K562 (cell line): ENCODE data around the gene RESF1.

Experiments used
- BRF2 ChIP-seq: IDR thresholded peaks from 3 replicates; pipeline ENCODE4 v1.6.1; 2011; ENCODE audit warnings: borderline replicate concordance, mild to moderate bottlenecking; ENCODE audit not compliant: insufficient read length, insufficient read depth
- CTCF ChIP-seq, 3 experiments: IDR thresholded peaks in 2 of 3; conservative IDR thresholded peaks in 1 of 3; 2 replicates each; pipeline ENCODE4 v1.5.1; 2011 to 2012; ENCODE audit warnings: low read length in 3 of 3, mild to moderate bottlenecking in 3 of 3, control low read depth in 2 of 3, improper control_type of control experiment in 1 of 3, inconsistent platforms in 1 of 3, low read depth in 1 of 3, mixed read lengths in 1 of 3, moderate library complexity in 1 of 3; ENCODE audit not compliant: insufficient read depth in 2 of 3
- FOSL1 ChIP-seq: fragments of 200-800 bp; sonication (Bioruptor generic); conservative IDR thresholded peaks from 2 replicates; pipeline ENCODE4 v1.6.1; 2016; ENCODE audit warnings: missing genetic modification characterization, missing compliant biosample characterization
- GTF2F1 ChIP-seq: IDR thresholded peaks from 2 replicates; pipeline ENCODE4 v1.6.1; 2011; ENCODE audit warnings: low read depth, low read length, improper control_type of control experiment
- NFRKB ChIP-seq: fragments of 450-650 bp; IDR thresholded peaks from 2 replicates; pipeline ENCODE4 v1.6.1; 2016; ENCODE audit warnings: low read depth
- PHF20 ChIP-seq: fragments of 450-650 bp; IDR thresholded peaks from 2 replicates; pipeline ENCODE4 v1.6.1; 2018; ENCODE audit not compliant: partially characterized antibody
- RBM39 ChIP-seq: fragments of 200-400 bp; formaldehyde crosslinking; optimal IDR thresholded peaks from 2 replicates; pipeline ENCODE3; 2018; ENCODE audit warnings: low read depth, low read length
- SOX6 ChIP-seq: fragments of 450-650 bp; IDR thresholded peaks from 2 replicates; pipeline ENCODE4 v1.6.1; 2014; ENCODE audit warnings: mild to moderate bottlenecking
- TF ChIP-seq, protein P1 (sequence below): conservative IDR thresholded peaks from 2 replicates; pipeline ENCODE4 v1.6.1; 2011; ENCODE audit warnings: low read depth, mild to moderate bottlenecking, low read length; ENCODE audit not compliant: control insufficient read depth

DNA sequence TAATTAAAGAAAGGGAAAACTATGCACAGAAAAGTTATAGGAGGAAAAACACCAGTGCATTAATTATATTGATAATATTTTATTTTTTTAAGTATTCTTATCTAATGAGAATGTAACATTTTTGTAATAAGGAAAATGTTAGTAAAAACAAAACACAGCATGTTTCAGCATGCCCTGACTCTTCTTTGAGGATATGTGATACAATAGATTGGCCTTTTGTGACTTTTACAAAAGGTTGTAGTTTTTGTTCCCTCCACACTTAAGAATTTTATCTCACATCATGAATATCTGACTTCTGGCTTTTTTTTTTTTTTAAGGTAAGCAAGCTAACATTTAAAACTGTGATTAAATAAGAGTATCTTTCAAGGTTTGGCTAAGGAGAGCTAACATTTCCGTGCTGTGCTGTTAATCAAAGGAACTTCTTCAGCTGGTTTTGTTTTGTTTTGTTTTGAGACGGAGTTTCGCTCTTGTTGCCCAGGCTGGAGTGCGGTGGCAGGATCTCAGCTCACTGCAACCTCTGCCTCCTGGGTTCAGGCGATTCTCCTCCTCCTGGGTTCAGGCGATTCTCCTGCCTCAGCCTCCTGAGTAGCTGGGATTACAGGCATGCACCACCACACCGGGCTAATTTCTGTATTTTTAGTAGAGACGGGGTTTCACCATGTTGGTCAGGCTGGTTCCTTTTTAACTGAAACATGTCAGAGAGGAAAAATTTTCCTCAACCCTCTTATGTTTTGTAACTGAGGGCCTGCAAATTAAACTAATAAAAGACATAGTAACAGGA, 30.8 kb upstream of the RESF1 start:
- TF ChIP-seq NFRKB (no peak), SOX6 (no peak), PHF20 (no peak), FOSL1 (tag) (no peak), GTF2F1 (no peak), CTCF (IDR thresholded peaks at IDR 0.05 in 2 of 3, conservative IDR thresholded peaks at IDR 0.05 in 1 of 3; ENCODE audit: insufficient read depth in 2 of 3, low read depth in 1 of 3, low read length in 3 of 3) (no peak), BRF2 (no peak), RBM39 (no peak)
- TF ChIP-seq, protein P1, sequence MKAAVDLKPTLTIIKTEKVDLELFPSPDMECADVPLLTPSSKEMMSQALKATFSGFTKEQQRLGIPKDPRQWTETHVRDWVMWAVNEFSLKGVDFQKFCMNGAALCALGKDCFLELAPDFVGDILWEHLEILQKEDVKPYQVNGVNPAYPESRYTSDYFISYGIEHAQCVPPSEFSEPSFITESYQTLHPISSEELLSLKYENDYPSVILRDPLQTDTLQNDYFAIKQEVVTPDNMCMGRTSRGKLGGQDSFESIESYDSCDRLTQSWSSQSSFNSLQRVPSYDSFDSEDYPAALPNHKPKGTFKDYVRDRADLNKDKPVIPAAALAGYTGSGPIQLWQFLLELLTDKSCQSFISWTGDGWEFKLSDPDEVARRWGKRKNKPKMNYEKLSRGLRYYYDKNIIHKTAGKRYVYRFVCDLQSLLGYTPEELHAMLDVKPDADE, result no peak
